Right atrium auricular region (tissue), 2 donors: ENCODE data around the gene C4orf17. TPM values are rescaled to one million over a fixed set of nuclear protein-coding genes. Genes with fewer than 3 reads are reported as not detected.
"Not testable (repeated sequence)": the region's sequence is repeated elsewhere in the genome, so short reads cannot be mapped to it uniquely, and the experiment has no call there.

Experiments used
- DNase-seq: peaks from one replicate; pipeline ENCODE4 v3.0.0-alpha.2; 2019; ENCODE audit warnings: low spot score
- H3K27ac ChIP-seq, 2 donors: fragments of 200-600 bp; sonication (generic); 1 replicate in 1 of 2; 2 replicates in 1 of 2; pipeline ENCODE4 v1.5.1; 2016 to 2019
- H3K27me3 ChIP-seq, 2 donors: fragments of 200-600 bp; sonication (generic); one replicate each; pipeline versions ENCODE4 v1.5.1 to v1.6.0; 2017 to 2019
- H3K36me3 ChIP-seq: fragments of 200-600 bp; sonication (generic); one replicate; pipeline ENCODE4 v1.5.1; 2016
- H3K4me1 ChIP-seq, 2 donors: fragments of 200-600 bp; sonication (generic); one replicate each; pipeline versions ENCODE4 v1.5.1 to v1.6.0; 2017 to 2019
- H3K4me3 ChIP-seq, 2 donors: fragments of 200-600 bp; sonication (generic); 1 replicate in 1 of 2; 2 replicates in 1 of 2; pipeline ENCODE4 v1.5.1; 2017 to 2019; ENCODE audit warnings: mild to moderate bottlenecking in 1 of 2, moderate library complexity in 1 of 2
- H3K9me3 ChIP-seq, 2 donors: fragments of 200-600 bp; sonication (generic); one replicate each; pipeline ENCODE4 v1.5.1; 2019
- total RNA-seq, 2 donors: library from RNA; depleted of rRNA; stranded (reverse); fragments of >200 nt; gene quantifications; one replicate each; pipeline ENCODE4 v1.1.0, GENCODE V29; 2016
- TF ChIP-seq, protein P1 (sequence below), 2 donors: fragments of 200-600 bp; sonication (generic); IDR thresholded peaks; one replicate each; pipeline ENCODE4 v1.5.1; 2019; ENCODE audit warnings: antibody characterized with exemption in 2 of 2

Gene C4orf17
- total RNA-seq, 2 donors from 2014 or later: not detected

DNA sequence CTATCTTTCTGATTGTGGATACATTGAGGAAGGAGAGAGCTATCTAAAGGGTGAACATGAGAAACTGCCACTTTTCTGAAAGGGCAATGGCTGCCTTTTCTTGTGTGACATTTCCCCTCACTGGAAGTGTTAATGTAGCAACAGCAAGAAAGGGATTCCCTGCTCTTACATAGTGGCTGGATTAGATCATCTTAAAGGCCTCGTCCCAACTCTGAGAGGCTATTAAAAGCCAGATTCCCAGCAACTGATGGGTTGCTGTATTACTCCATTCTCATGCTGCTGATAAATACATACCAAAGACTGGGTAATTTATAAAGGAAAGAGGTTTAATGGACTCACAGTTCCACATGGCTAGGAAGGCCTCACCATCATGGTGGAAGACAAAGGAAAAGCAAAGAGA lies 41.9 kb upstream of the C4orf17 start:
- no peak overlapping the region for H3K4me3 ChIP-seq
- TF ChIP-seq, protein P1, sequence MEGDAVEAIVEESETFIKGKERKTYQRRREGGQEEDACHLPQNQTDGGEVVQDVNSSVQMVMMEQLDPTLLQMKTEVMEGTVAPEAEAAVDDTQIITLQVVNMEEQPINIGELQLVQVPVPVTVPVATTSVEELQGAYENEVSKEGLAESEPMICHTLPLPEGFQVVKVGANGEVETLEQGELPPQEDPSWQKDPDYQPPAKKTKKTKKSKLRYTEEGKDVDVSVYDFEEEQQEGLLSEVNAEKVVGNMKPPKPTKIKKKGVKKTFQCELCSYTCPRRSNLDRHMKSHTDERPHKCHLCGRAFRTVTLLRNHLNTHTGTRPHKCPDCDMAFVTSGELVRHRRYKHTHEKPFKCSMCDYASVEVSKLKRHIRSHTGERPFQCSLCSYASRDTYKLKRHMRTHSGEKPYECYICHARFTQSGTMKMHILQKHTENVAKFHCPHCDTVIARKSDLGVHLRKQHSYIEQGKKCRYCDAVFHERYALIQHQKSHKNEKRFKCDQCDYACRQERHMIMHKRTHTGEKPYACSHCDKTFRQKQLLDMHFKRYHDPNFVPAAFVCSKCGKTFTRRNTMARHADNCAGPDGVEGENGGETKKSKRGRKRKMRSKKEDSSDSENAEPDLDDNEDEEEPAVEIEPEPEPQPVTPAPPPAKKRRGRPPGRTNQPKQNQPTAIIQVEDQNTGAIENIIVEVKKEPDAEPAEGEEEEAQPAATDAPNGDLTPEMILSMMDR (IDR thresholded peaks at IDR 0.05): no peak
- no peak overlapping the region for H3K27ac ChIP-seq
- no peak for DNase-seq
- no peaks in the 10 kb centered on the region for H3K27me3 ChIP-seq
- H3K4me1 ChIP-seq: no peaks in the 10 kb centered on the region
- no peaks in the 10 kb centered on the region for H3K36me3 ChIP-seq
- no peaks in the 10 kb centered on the region for H3K9me3 ChIP-seq

DNA sequence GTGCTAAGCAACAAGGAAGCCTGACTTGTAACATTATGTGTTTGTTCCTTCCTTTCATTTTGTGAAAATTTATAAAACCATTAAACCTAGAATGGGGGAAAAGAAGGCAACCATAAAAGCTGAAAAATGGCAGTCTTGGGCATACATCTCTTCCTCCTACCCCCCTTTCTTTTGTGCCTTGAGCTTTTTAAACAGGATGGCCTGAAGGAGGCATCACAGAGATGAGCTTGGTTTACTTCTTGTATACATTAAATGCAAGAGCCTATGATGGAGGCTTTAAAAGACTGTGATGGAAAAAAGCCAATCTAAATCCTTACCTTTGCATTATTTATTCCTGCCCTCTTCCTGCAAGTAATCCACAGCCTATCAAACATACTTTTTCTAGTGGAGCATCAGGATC lies 39.5 kb upstream of the C4orf17 start:
- H3K4me1 ChIP-seq: no peaks in the 10 kb centered on the region
- no peaks in the 10 kb centered on the region for H3K36me3 ChIP-seq
- H3K9me3 ChIP-seq: no peaks in the 10 kb centered on the region
- H3K27ac ChIP-seq: no peak overlapping the region
- H3K27me3 ChIP-seq: no peaks in the 10 kb centered on the region
- no peak for DNase-seq
- no peak overlapping the region for H3K4me3 ChIP-seq
- TF ChIP-seq, protein P1 (IDR thresholded peaks at IDR 0.05): no peak

- no peaks in the 10 kb centered on the region for H3K27me3 ChIP-seq
- H3K4me1 ChIP-seq: no peaks in the 10 kb centered on the region
- TF ChIP-seq, protein P1 (IDR thresholded peaks at IDR 0.05): no peak
- no peaks in the 10 kb centered on the region for H3K36me3 ChIP-seq
- H3K27ac ChIP-seq: no peak overlapping the region
- DNase-seq: no peak
- H3K9me3 ChIP-seq: no peaks in the 10 kb centered on the region
- no peak overlapping the region for H3K4me3 ChIP-seq
Observed at GRCh38 chr4:99471896-99472295, 38.9 kb upstream of the C4orf17 start.

DNA sequence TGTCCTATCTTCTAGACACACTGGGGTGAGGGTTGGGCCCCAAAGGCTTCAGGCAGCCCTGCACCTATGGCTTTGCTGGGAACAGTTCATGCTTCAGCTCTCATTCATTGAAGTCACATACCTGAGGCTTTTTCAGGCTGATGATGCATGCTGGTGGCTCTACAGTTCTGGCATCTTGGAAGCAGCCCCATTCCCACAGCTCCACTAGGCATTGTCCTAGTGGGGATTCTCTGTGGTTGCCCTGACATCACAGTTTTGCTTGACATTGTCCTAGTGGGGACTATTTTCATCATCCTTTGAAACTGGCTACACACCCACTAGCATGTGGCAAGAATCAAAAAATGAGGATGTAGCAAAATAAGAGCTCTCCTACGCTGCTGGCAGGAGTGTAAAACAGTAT lies 37.7 kb upstream of the C4orf17 start:
- Histone ChIP-seq H3K36me3 (no peaks in the 10 kb centered on the region), H3K27ac (no peak overlapping the region), H3K27me3 (no peaks in the 10 kb centered on the region), H3K9me3 (no peaks in the 10 kb centered on the region), H3K4me1 (no peaks in the 10 kb centered on the region), H3K4me3 (no peak overlapping the region)
- no peak for DNase-seq
- TF ChIP-seq, protein P1 (IDR thresholded peaks at IDR 0.05): no peak

GRCh38 chr4:99483636-99484035 lies 27.2 kb upstream of the C4orf17 start:
- Histone ChIP-seq H3K4me3 (no peak overlapping the region), H3K27ac (no peak overlapping the region), H3K9me3 (peaks cover 0 to 26% of the 10 kb centered on the region in 2 donors), H3K27me3 (no peaks in the 10 kb centered on the region), H3K4me1 (no peaks in the 10 kb centered on the region), H3K36me3 (no peaks in the 10 kb centered on the region)
- no peak for DNase-seq
- TF ChIP-seq, protein P1 (IDR thresholded peaks at IDR 0.05): no peak

GRCh38 chr4:99485212-99485611 lies 25.6 kb upstream of the C4orf17 start:
- Histone ChIP-seq H3K9me3 (peaks cover 0 to 26% of the 10 kb centered on the region in 2 donors), H3K4me1 (no peaks in the 10 kb centered on the region), H3K27ac (no peak overlapping the region), H3K27me3 (no peaks in the 10 kb centered on the region), H3K4me3 (no peak overlapping the region), H3K36me3 (no peaks in the 10 kb centered on the region)
- TF ChIP-seq, protein P1 (IDR thresholded peaks at IDR 0.05): no peak
- DNase-seq: no peak

DNA sequence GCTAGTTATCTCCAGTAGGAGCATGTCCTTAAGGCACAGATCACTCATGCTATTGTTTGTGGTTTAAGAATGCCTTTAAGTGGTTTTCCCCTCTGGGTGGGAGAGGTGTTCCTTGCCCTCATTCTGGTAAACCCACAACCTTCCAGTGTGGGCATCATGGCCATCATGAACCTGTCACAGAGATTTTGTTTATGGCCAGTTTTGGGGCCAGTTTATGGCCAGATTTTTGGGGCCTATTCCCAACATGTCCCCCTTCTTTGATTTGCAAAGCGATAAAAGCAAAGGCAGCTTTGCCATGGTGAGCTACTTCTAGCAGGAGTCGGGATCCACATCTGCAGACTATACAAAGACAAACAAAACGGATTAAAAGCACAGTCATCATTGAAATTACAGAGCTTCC lies 24.2 kb upstream of the C4orf17 start:
- peaks cover 0 to 26% of the 10 kb centered on the region in 2 donors for H3K9me3 ChIP-seq
- not testable (repeated sequence) for H3K36me3 ChIP-seq, H3K4me3 ChIP-seq, H3K4me1 ChIP-seq, DNase-seq, H3K27ac ChIP-seq, H3K27me3 ChIP-seq
